ENCODE measurements around the gene MORN1.

MORN1 gene

DNA sequence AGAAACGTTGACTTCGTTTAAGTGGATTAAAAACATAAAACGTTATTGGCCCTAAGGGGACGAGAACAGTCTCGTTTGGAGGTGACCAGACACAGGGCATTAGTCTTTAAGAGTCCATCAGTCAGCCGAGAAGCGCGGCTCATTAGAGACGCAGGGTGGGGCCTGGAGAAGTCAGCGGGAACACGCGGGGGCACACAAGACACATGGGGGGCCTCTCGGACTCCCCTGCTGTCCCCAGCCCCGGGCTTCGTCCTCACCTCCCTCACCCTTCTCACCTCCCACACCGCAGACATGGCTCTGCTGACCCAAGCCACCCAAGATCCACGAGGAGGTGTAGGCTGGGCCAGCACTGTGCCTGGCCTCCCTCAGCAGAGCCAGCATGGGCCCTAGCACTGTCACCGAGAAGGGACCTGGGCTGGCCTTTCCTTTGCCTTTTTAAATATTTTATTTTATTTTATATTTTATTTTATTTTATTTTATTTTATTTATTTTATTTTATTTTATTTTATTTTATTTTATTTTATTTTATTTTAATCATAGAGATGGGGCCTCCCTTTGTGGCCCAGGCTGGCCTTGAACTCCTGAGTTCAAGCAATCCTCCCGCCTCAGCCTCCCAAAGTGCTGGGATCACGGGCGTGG, 48.9 kb downstream of the MORN1 start:
- H3K36me3 ChIP-seq (ENCODE audit: control insufficient read depth, low read depth, low read length): no peaks in the 10 kb centered on the region
- no peaks in the 10 kb centered on the region for H3K9me3 ChIP-seq (ENCODE audit: control insufficient read depth, low read depth, low read length)
- H3K27ac ChIP-seq (ENCODE audit: low read length): no peak overlapping the region
- H3K27me3 ChIP-seq (ENCODE audit: control insufficient read depth, insufficient read depth, low read length): no peaks in the 10 kb centered on the region
- H3K4me3 ChIP-seq (ENCODE audit: low read length): no peak overlapping the region
- H3K9ac ChIP-seq (ENCODE audit: low read length): no peak overlapping the region
- H3K4me1 ChIP-seq (ENCODE audit: control insufficient read depth, low read depth, low read length): no peaks in the 10 kb centered on the region

DNA sequence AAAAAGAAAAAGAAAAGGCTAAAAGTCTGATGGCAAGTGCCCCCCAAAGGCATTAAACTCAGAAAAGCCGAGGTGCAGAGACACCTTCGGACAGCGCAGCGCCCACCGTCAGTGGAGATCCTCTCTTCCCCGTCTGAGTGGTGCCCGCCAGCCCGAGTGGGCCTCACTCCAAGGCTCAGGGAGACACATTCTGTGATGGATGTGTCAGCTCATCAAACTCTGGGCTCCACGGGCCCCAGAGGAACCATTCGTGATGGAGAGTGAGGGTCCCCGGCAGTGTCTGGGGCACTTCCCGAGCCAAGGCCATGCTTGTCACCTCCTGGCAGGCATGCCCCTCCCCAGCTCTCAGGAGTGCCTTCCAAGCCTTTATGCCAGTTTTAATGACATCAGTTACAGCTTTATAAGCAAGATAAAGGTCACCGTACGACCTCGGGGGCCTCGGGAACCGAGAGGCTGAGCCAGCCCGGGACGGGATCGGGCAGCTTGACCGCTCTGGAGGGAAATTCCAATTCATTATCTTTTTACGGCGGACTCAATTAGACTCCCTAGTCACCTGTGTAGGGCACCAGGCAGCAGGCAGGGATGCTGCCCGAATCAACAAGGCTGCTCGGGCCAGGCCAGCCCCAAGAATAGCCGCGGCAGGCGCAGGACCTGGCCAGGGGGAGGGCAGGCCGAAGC, 49.5 kb downstream of the MORN1 start:
- H3K9me3 ChIP-seq (ENCODE audit: control insufficient read depth, low read depth, low read length): no peaks in the 10 kb centered on the region
- H3K4me1 ChIP-seq (ENCODE audit: control insufficient read depth, low read depth, low read length): no peaks in the 10 kb centered on the region
- H3K9ac ChIP-seq (ENCODE audit: low read length): no peak overlapping the region
- H3K36me3 ChIP-seq (ENCODE audit: control insufficient read depth, low read depth, low read length): no peaks in the 10 kb centered on the region
- no peak overlapping the region for H3K4me3 ChIP-seq (ENCODE audit: low read length)
- no peak overlapping the region for H3K27ac ChIP-seq (ENCODE audit: low read length)
- H3K27me3 ChIP-seq (ENCODE audit: control insufficient read depth, insufficient read depth, low read length): no peaks in the 10 kb centered on the region

DNA sequence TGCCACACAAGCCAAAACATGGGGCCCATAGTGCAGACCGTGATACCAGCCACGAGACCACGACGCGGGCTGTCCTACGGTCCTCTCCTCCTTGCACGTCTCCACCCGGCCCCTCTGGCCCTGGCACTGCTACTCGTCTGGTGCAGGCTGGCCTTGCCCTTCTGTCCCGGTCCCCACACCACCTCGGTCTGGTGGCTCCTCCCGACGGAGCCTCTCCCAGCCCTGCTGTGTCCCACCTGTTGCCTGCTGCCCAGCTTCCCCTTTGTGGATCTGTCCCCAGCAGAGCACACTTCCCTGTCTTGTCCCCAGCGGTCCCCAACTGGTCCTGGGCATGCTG, 50.5 kb downstream of the MORN1 start:
- H3K9me3 ChIP-seq (ENCODE audit: control insufficient read depth, low read depth, low read length): no peaks in the 10 kb centered on the region
- no peaks in the 10 kb centered on the region for H3K36me3 ChIP-seq (ENCODE audit: control insufficient read depth, low read depth, low read length)
- no peaks in the 10 kb centered on the region for H3K27me3 ChIP-seq (ENCODE audit: control insufficient read depth, insufficient read depth, low read length)
- H3K4me1 ChIP-seq (ENCODE audit: control insufficient read depth, low read depth, low read length): no peaks in the 10 kb centered on the region
- H3K27ac ChIP-seq (ENCODE audit: low read length): no peak overlapping the region
- no peak overlapping the region for H3K4me3 ChIP-seq (ENCODE audit: low read length)
- H3K9ac ChIP-seq (ENCODE audit: low read length): no peak overlapping the region

DNA sequence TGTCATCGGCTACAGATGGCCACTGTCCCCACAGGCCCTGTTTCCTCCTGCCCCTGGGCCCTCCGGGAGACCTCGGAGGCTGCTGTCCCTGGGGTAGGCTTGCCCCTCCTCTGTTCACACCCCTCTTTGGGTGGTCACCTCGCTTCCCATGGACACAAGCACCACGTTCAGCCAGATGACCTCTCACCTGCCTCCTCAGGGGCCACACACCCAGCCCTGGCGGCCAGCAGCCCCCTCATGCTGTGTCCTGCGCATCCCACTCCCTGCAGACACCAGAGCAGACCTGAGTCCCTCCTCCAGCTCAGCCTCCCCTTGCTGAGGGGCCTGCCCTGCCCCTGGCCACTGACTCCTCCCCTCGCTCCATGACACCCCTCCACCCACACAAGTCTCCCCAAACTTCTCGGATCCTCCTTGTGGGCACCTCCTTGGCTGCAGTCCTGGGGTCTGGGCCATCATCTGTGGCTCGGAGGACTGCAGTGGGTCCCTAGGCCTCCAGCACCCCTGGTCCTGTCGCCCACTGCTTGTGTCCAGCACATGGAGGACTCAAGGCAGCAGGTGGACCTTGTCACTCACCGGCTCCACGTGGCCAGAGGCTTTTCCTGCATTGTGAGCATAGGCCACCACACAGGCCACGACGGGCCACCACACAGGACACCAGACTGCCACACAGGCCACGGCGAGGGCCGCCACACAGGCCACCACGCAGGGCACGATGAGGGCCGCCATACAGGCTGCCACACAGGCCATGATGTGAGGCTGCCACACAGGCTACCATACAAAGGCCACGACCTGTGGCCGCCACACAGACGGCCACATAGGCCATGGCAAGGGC, 51.1 kb downstream of the MORN1 start:
- H3K9me3 ChIP-seq (ENCODE audit: control insufficient read depth, low read depth, low read length): no peaks in the 10 kb centered on the region
- H3K36me3 ChIP-seq (ENCODE audit: control insufficient read depth, low read depth, low read length): no peaks in the 10 kb centered on the region
- H3K27ac ChIP-seq (ENCODE audit: low read length): no peak overlapping the region
- no peak overlapping the region for H3K4me3 ChIP-seq (ENCODE audit: low read length)
- no peaks in the 10 kb centered on the region for H3K27me3 ChIP-seq (ENCODE audit: control insufficient read depth, insufficient read depth, low read length)
- H3K9ac ChIP-seq (ENCODE audit: low read length): no peak overlapping the region
- H3K4me1 ChIP-seq (ENCODE audit: control insufficient read depth, low read depth, low read length): no peaks in the 10 kb centered on the region

DNA sequence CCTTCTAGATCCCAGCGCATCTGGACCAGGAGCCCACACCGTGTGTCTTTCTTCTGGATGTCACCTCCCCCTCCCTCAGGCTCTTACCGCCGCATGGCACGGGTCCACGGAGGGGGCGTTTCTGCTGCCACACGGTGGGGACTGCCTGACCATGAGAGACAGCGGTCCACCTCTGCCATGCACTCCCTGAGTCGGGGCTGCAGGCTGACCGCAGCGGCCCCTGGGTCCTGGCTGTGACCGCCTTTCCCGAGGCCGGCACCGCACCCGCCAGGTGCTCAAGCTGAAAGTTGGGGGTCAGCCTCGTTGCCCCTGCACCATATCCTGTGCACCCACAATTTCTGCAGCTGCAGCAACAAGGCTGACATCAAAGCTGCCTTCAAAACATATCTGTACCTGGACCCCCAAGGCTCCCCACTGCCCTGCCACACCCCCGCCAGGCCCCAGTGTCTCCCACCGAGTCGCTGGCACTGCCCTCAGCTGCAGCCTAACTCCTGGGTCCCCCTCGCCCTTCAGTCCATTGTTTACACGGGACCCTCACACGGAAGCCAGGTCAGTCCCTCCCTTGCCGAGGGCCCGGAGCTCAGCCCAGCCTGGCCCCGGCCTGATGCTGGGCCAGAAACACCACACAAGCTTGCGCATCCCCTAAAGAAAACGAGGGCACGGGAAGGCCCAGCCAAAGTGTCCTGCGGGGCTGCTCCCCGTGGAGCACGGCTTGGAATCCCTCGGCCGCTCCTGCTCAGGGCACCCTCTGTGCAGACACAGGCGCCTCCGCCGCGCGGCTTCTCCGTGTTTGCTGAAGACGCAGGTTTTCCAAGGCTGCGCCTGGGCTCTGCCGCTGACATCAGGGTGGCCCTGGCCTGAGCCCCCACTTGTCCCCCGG, 51.9 kb downstream of the MORN1 start:
- Histone ChIP-seq H3K27me3 (ENCODE audit: control insufficient read depth, insufficient read depth, low read length) (no peaks in the 10 kb centered on the region), H3K4me1 (ENCODE audit: control insufficient read depth, low read depth, low read length) (no peaks in the 10 kb centered on the region), H3K36me3 (ENCODE audit: control insufficient read depth, low read depth, low read length) (no peaks in the 10 kb centered on the region), H3K27ac (ENCODE audit: low read length) (no peak overlapping the region), H3K4me3 (ENCODE audit: low read length) (no peak overlapping the region), H3K9me3 (ENCODE audit: control insufficient read depth, low read depth, low read length) (no peaks in the 10 kb centered on the region), H3K9ac (ENCODE audit: low read length) (no peak overlapping the region)

DNA sequence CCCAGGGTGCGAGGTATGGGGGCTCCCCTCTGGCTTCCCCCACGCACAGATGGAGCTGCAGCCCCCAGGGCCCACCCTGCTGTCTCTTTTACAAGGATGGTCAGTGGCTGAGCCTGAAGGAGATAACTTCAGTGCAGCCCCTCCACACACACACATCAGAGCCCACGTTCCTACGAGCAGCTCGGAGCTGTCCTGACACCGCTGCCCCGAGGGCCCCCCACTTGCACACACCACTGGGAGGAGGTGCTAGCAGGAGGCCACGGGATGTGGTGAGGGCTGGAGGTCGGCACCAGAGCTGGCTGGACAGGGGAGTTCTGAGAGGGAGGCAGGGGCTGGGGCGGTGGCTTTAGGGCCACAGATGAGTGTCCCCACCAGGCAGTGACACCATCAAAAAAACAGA, 53.9 kb downstream of the MORN1 start:
- no peaks in the 10 kb centered on the region for H3K4me1 ChIP-seq (ENCODE audit: control insufficient read depth, low read depth, low read length)

DNA sequence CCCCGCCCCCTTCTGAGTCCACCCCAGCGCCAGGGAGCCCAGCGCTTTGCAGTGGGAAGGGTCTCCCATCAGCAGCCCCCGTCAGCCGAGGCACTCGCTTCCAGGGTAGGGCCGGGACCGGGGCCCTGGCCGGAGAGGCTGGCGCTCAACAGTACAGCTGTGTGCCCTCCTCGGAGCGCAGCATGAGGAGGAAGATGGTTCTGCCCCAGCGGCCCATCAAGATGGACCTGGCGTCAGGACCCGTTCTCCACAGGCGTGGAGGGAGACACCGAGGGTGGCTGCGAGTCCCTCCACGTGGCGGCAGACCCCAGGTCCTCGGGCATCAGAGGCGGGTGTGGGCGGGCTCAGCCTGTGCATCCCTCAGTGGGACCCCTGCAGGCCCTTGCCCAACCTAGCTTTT, 54.3 kb downstream of the MORN1 start:
- no peaks in the 10 kb centered on the region for H3K36me3 ChIP-seq (ENCODE audit: control insufficient read depth, low read depth, low read length)
- no peaks in the 10 kb centered on the region for H3K9me3 ChIP-seq (ENCODE audit: control insufficient read depth, low read depth, low read length)
- H3K4me1 ChIP-seq (ENCODE audit: control insufficient read depth, low read depth, low read length): no peaks in the 10 kb centered on the region
- H3K9ac ChIP-seq (ENCODE audit: low read length): no peak overlapping the region
- H3K27ac ChIP-seq (ENCODE audit: low read length): no peak overlapping the region
- H3K4me3 ChIP-seq (ENCODE audit: low read length): no peak overlapping the region
- H3K27me3 ChIP-seq (ENCODE audit: control insufficient read depth, insufficient read depth, low read length): no peaks in the 10 kb centered on the region

More for the DNA sequence above, 53.9 kb downstream of the MORN1 start:
- no peak overlapping the region for H3K27ac ChIP-seq (ENCODE audit: low read length)
- H3K9ac ChIP-seq (ENCODE audit: low read length): no peak overlapping the region
- H3K36me3 ChIP-seq (ENCODE audit: control insufficient read depth, low read depth, low read length): no peaks in the 10 kb centered on the region
- no peaks in the 10 kb centered on the region for H3K27me3 ChIP-seq (ENCODE audit: control insufficient read depth, insufficient read depth, low read length)
- no peaks in the 10 kb centered on the region for H3K9me3 ChIP-seq (ENCODE audit: control insufficient read depth, low read depth, low read length)
- no peak overlapping the region for H3K4me3 ChIP-seq (ENCODE audit: low read length)

DNA sequence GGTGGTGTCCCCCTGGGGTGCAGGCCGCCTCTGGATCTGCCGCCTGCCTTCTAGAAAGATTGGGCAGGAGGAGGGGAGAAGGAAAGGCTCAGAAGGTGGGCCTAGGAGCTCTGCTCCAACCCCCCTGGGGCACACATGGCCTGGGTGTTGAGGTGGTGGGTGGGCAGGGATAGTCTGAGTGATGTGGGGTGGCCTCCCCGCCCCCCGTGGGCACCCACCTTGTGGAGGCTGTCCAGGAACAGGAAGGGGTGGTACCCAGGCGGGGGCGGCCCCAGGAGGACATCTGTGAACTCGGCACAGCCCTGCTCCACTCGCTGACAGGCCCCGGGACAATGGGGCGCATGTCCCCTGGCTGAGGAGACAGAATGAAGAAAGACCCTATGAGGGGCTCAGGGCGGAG, 54.9 kb downstream of the MORN1 start:
- no peaks in the 10 kb centered on the region for H3K4me1 ChIP-seq (ENCODE audit: control insufficient read depth, low read depth, low read length)
- H3K9ac ChIP-seq (ENCODE audit: low read length): no peak overlapping the region
- no peaks in the 10 kb centered on the region for H3K9me3 ChIP-seq (ENCODE audit: control insufficient read depth, low read depth, low read length)
- H3K27me3 ChIP-seq (ENCODE audit: control insufficient read depth, insufficient read depth, low read length): no peaks in the 10 kb centered on the region
- H3K36me3 ChIP-seq (ENCODE audit: control insufficient read depth, low read depth, low read length): no peaks in the 10 kb centered on the region
- no peak overlapping the region for H3K4me3 ChIP-seq (ENCODE audit: low read length)
- H3K27ac ChIP-seq (ENCODE audit: low read length): no peak overlapping the region

DNA sequence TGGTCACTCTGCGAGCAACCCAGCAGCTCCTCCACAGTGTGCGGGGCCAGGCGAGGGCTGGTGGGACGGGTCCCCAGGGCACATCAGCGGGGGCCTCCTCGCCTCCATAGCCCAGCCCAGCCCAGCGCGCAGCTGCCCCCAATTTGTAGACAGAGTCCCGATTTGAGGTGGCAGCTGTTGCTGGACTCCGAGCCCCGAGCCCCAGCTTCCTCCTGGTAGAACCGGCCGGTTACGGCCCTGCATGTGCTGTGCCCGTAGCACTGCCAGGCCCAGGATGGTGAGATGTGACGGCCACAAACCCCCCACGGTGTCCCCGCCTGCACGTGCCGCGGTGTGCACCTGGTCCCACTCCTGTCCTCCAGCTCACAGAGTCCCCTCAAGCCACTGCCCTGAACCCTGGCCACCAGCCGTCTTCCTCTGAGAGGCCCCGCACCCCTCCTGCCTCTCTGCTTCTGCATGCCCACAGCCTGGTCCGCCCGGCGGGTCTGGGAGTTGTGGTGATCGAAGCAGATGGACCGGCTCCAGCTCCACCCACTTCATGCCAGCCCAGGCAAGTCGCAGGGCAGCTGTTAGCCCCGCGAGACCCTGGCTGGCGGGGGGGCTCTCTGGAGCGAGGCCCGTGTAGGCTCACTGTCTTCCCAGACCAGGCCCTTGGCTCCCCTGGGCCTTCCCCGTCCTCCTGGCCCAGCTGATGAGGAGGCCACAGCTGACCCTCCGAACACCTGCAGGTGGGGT, 55.5 kb downstream of the MORN1 start:
- H3K27me3 ChIP-seq (ENCODE audit: control insufficient read depth, insufficient read depth, low read length): no peaks in the 10 kb centered on the region
- H3K9me3 ChIP-seq (ENCODE audit: control insufficient read depth, low read depth, low read length): no peaks in the 10 kb centered on the region
- H3K9ac ChIP-seq (ENCODE audit: low read length): no peak overlapping the region
- no peaks in the 10 kb centered on the region for H3K4me1 ChIP-seq (ENCODE audit: control insufficient read depth, low read depth, low read length)
- no peaks in the 10 kb centered on the region for H3K36me3 ChIP-seq (ENCODE audit: control insufficient read depth, low read depth, low read length)
- H3K4me3 ChIP-seq (ENCODE audit: low read length): no peak overlapping the region
- H3K27ac ChIP-seq (ENCODE audit: low read length): no peak overlapping the region

DNA sequence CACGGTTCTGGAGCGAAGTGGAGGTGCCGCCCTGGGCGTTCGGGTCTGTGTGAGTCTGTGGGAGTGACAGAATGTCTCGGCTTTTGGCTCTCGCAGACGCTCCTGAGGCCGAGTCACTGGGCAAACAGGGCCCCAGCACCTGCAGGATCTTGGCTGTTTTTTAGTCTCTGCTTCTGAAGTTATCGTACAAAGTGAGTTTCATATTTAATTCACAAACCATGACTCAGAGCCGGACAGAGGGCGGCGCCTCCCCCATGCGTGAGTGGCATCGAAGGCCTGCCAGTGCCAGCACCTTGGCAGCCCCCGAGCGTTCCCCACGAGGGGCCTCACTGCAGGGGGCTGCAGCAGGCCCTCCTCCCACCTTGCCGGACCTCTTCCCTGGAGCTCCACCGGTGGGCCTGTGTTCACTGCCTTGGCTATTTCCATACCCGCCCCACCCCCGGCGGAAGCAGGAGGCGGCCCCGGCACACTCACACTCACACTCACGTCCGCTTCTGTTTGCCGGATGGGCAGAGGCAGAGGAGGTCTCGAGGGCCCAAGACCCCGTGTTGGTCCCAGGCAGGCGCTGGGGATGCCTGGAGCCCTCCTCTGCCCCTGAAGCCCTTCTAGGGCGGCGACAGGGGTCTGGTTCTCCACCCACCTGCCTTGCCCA, 56.3 kb downstream of the MORN1 start:
- Histone ChIP-seq H3K27ac (ENCODE audit: low read length) (no peak overlapping the region), H3K4me3 (ENCODE audit: low read length) (no peak overlapping the region), H3K9ac (ENCODE audit: low read length) (no peak overlapping the region), H3K27me3 (ENCODE audit: control insufficient read depth, insufficient read depth, low read length) (no peaks in the 10 kb centered on the region), H3K9me3 (ENCODE audit: control insufficient read depth, low read depth, low read length) (no peaks in the 10 kb centered on the region), H3K4me1 (ENCODE audit: control insufficient read depth, low read depth, low read length) (no peaks in the 10 kb centered on the region), H3K36me3 (ENCODE audit: control insufficient read depth, low read depth, low read length) (no peaks in the 10 kb centered on the region)
